Activated CD4-positive, alpha-beta T cell treated with anti-CD3 and anti-CD28 coated beads for 24 hours (primary cell): Measurements from ENCODE around the gene RALGAPB.
"Not testable (repeated sequence)": the region's sequence is repeated elsewhere in the genome, so short reads cannot be mapped to it uniquely, and the experiment has no call there.

Experiments used
- DNase-seq, 2 donors: peaks; one replicate each; pipeline ENCODE4 v3.0.0-alpha.2; 2020; ENCODE audit warnings: low read depth in 2 of 2

Gene RALGAPB

GRCh38 chr20:38585404-38586180, 112.9 kb downstream of the RALGAPB start:
- DNase-seq, result no peak

- DNase-seq, result no peak
These were observed 113.5 kb downstream of the RALGAPB start for GRCh38 chr20:38586181-38586525.

DNA sequence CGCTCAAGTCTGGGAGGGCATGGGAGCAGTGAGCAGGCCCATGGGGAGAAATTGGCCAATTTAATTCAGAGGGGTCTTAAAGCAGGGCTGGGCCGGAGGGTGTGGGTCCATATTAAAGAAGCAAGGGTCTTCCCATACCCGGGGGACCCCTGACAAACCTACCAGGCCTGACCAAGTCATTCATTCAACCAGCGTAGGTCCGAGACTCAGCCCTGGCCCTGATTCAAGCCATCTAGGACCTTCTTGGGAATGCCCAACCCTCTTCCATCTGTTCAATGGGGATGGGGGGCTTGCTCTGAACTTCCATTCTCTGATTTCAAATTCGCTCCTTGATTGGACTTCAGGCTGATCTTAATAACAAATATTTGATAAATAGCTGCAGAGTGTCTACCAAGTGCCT, 115.7 kb downstream of the RALGAPB start:
- DNase-seq, result no peak

DNA sequence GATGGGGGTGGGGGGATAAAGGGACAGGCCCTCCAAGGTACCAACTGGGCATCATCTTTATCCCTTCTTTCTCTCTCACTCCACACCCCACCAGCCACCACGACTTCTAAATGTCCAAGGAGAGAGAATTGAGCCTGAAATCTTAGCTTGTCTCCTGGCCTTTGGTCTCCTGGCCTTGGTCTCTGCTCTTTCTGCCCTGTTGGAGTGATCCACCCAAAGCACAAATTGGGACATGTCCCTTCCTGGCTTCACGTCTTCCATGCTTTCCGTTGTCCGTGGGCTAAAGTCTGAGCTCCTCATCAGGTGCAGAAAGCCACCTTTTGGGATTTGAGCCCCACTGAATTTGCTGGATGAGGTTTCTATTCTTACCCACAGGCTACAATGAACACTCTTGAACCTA, 116.7 kb downstream of the RALGAPB start:
- no peak for DNase-seq

DNA sequence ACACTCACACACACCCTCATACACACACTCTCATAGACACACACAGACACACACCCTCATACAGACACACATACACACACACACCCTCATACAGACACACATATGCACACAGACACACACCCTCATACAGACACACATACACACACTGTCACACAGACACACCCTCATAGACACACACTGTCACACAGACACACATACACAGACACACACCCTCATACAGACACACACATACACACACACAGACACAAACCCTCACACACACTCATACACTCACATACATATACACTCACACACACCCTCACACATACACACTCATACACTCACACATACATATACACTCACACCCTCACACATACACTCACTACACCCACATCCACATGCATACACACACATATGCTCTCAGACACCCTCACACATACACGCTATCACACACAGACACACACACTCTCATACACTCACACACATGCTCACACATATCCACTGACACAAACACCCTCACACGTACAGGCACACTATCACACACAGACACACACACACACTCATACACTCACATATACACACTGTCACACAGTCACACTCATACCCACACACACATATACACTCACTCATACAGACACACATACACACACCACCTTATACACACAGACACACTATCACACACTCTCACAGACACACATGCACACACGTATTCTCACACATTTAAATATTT, 117.5 kb downstream of the RALGAPB start:
- DNase-seq, result no peak

- no peak for DNase-seq
These were observed 118.2 kb downstream of the RALGAPB start for GRCh38 chr20:38590676-38591473.

DNA sequence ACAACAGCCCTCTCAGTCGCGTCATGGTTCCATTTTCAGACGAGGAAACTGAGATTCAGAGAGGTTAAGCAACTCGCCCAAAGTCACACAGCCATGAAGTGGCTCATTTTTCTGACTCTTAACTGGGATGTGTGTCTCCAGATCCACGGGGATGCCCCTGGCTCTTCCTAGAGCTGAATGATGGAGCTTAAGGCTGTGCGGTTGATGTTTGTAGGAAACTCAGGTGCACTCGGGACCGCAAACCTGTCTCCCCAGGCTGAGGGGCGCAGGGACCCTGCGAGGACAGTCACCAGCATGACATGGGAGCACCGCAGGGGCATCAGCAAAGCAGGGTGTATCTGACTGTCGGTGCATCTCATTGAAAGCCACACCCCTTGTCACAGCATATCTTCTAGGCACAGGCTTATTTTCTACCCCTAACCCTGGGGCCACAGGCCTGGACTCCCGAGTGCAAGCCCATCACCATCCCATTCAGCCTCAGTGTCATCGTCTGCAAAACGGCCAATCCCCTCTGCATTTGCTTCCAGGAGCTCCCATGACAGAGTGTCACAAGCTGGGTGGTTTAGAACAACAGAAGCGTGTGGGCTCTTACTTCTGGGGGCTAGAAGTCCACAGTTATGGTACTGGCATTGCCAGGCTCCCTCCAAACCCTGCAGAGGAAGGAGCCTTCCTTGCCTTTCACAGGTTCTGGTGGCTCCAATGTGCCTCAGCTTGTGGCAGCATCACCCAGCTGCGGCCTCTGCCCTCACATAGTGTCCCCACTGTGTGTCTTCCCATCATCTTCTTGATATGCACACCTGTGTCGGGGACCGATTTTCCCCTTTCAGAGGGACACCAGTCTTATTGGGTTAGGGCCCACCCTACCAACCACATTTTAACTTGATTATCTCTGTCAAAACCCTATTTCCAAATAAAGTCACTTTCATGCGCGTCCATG, 119.1 kb downstream of the RALGAPB start:
- no peak for DNase-seq

DNA sequence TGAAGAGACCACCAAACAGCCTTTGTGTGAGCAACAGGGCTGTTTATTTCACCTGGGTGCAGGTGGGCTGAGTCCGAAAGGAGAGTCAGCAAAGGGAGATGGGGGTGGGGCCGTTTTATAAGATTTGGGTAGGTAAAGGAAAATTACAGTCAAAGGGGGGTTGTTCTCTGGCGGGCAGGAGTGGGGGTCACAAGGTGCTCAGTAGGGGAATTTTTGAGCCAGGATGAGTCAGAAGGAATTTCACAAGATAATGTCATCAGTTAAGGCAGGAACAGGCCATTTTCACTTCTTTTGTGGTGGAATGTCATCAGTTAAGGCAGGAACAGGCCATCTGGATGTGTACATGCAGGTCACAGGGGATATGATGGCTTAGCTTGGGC, 119.8 kb downstream of the RALGAPB start:
- DNase-seq, result not testable (repeated sequence)

DNA sequence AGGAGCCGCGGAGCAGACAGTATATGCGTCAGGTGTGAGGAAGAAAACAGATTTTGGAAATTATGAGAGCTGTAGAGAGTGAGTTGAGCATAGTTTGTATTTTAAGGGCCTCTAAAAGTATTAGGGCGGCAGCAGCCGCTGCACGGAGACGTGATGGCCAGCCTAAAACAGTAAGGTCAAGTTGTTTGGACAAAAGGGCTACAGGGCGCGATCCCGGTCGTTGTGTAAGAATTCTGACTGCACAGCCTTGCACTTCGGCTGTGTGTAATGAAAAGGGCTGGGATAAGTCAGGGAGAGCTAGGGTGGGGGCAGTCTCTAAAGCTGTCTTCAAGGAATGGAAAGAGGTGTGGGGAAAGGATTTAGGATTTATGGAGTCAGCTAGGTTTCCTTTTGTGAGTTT, 121.6 kb downstream of the RALGAPB start:
- not testable (repeated sequence) for DNase-seq

GRCh38 chr20:38595886-38596285, 123.2 kb downstream of the RALGAPB start:
- DNase-seq, result not testable (repeated sequence)

DNA sequence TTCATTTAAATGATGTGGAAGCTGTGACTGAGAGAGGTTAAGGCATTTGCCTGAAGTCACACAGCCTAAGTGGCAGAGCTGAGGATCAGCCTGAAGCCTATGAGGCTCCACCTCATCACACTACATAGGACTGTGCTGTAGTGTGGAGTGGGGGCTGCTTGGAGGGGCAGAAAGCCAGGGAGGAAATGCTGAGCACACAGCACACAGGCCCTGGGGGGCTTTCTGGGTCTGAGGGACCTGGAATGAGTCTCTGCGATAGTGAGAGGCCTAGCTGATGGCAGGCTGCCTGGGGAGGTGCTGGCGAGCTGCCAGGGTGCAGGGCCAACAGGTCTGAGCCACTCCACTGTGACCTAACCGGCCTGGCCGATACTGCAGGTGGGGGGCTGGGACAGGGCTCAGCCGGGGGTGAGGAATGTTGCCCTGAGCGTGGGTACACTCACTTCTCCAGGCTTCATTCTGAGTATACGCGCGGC, 126.8 kb downstream of the RALGAPB start:
- no peak for DNase-seq

DNA sequence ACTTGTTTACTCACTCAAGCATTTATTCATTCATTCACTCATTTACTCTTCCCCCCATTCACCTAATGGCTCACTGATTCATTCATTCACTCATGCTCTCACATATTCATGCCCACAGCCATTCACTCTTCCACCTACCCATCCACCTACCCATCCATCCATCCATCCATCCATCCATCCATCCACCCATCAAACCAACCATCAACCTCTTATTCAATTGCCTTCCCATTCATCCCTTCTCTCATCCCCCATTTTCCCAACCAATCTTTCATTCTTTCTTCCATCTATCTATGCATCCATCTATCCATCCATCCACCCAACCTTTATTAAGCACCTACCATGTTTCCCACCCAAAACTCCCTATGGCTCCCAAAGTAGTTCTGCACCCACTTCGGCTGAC, 127.4 kb downstream of the RALGAPB start:
- DNase-seq, result no peak

DNA sequence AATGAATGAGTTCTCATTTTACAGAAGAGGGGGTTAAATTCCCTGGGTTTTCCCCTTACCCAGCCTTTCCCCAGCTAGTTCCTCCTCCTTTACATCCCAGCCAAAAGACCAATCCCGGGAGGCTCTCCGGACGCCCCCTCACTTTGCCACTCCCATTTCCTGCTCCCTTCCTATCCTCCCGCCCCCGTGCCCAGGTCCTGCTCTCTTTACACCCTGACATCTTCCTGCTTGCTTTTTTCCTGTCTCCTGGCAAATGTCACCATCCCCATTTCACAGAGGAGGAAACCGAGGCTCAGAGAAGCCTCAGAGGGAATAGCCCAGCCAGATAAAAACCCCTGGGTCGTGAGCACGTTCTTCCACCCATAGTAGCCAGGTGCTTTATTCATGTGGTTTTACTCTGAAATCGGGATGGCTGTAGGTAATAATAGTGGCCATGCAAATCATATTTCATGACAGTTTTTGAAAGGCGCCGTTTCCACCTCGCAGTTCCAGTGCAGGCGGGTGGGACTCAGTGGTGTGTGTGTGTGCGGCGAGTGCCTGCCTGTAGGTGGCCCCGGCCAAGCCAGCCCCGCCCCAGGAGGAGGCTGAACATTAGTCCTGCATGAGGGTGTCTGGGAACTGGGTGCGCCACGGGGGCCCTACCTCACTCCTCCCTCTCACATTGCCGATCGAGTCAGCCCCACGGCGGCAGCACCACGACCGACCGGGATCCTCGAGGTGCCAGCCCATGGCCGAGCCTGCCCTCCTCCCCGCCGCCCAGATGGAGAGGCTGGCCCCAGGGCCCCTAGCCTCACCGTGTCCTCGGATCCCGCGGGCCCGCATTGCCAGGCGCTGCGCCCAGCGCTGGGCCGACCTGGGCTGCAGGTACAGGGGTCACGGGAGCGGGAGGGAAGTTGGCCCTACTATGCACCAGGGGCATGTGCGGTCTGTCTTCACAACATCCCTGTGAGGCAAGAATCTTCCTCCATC, 128.9 kb downstream of the RALGAPB start, which contains the start of gene ARHGAP40:
TSS of gene ARHGAP40 (plus strand) at position 594 of the 969 bp plus-strand sequence.
- peak; percentile 1 to 11 for DNase-seq

DNA sequence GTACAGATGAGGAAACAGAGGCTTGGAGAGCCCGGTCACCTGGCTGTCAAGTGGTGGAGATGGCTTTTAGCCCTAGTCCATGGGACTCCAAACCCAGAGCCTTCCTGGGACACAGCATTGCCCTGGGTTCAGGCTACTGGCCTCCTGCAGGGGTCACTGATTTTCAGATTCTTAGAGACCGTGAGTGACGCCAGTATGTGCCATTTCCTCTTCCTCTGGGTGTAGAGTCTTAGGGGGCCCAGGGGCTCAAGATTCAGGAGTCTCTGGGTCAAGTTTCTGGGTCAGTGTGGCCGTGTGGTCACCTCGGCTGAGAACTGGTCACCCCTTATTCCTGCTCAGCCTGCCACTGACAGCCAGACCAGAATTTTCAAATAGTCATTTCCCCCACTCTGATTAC, 129.5 kb downstream of the RALGAPB start:
- no peak for DNase-seq

DNA sequence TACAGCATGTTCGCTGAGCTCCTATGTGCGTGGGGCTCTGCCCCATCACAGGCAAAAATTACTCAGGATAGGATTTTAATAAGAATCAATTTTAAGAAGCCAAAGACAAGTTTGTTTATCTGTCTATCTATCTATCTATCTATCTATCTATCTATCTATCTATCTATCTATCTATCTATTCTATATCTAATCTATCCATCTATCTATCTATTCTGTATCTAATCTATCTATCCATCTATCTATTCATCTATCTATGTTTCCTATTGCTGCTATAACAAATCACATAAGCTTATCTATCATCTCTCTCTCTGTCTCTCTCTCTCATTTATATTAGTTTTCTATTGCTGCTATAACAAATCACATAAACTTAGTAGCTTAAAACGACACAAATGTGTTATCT, 130.6 kb downstream of the RALGAPB start:
- no peak for DNase-seq

- no peak for DNase-seq
These were observed 132.2 kb downstream of the RALGAPB start for GRCh38 chr20:38604873-38605303.

GRCh38 chr20:38607351-38607750, 134.7 kb downstream of the RALGAPB start:
- no peak for DNase-seq

DNA sequence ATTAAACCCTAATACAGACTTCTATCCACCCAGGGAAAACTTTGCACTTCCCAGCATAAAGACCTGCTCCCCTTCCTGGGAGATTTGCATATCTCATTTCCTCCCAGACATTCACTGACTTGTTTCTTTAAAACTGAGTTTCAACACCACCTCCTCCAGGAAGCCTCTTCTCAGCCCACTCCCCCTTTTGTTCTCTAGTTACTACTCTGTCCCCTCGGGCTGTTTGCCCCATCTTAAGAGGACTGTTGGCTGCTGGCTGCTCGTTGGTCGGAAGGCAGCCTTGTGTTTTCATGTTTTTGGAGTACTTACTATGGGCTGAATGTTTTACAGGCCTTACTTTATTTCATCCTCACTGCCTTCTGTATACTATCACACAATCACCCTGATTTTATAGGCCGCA, 135.5 kb downstream of the RALGAPB start:
- no peak for DNase-seq

DNA sequence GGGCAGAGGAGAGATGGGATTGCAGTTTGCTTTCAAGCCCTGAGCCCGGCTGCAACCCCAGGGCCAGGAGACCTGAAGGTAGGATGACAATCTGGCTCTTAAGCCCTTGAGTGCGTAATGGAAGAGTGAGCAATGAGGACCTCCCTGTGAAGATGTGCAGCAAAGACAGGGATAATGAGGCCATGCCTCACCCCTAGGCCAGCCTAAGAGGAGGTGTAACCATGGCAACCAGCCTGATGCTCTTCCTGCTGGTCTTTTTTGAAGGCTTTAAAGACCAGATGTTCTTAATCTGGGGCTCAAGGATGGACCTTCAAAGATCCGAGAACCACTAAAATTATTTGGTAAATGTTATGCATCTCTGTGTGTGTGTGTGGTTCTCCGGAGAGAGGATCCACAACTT, 137.2 kb downstream of the RALGAPB start:
- DNase-seq, result no peak

- DNase-seq, result no peak
These were observed 137.9 kb downstream of the RALGAPB start for GRCh38 chr20:38610521-38610920.
